GM23338 (cell line): ENCODE measurements around the gene MAP4K4. TPM values are rescaled to one million over a fixed set of nuclear protein-coding genes. Genes with fewer than 3 reads are reported as not detected.

Experiments
- ATAC-seq: fragments of 200-7000 bp; cut with Tn5 transposase; 3 replicates; pipeline ENCODE4 v1.9.1; 2020
- DNase-seq: peaks from one replicate; pipeline ENCODE4 v3.0.0-alpha.2; 2015; ENCODE audit warnings: low spot score
- H2AFZ ChIP-seq: fragments of 200-600 bp; sonication (generic); 2 replicates; pipeline ENCODE4 v1.8.0; 2016; ENCODE audit warnings: antibody characterized with exemption, mild to moderate bottlenecking, moderate library complexity
- H3F3A ChIP-seq: fragments of 200-600 bp; sonication (generic); replicated peaks from 2 replicates; pipeline ENCODE4 v1.8.0; 2017; ENCODE audit warnings: antibody characterized with exemption, mixed run types, low read depth
- H3K27ac ChIP-seq: fragments of 200-600 bp; sonication (generic); 2 replicates; pipeline ENCODE4 v1.6.1; 2016; ENCODE audit warnings: low read depth
- H3K27me3 ChIP-seq: fragments of 200-600 bp; sonication (generic); 2 replicates; pipeline ENCODE4 v1.8.0; 2016; ENCODE audit warnings: mild to moderate bottlenecking, mixed run types, moderate library complexity; ENCODE audit not compliant: insufficient read depth
- H3K36me3 ChIP-seq: fragments of 200-600 bp; sonication (generic); 2 replicates; pipeline ENCODE4 v1.8.0; 2016; ENCODE audit warnings: mild to moderate bottlenecking; ENCODE audit not compliant: insufficient read depth
- H3K4me1 ChIP-seq: fragments of 200-600 bp; sonication (generic); 2 replicates; pipeline ENCODE4 v1.8.0; 2016; ENCODE audit warnings: mild to moderate bottlenecking, moderate library complexity; ENCODE audit not compliant: insufficient read depth
- H3K4me2 ChIP-seq: fragments of 200-600 bp; sonication (generic); 2 replicates; pipeline ENCODE4 v1.7.1; 2017; ENCODE audit warnings: mixed run types
- H3K4me3 ChIP-seq: fragments of 200-600 bp; sonication (generic); 2 replicates; pipeline ENCODE4 v1.6.1; 2016; ENCODE audit warnings: mixed run types
- H3K79me2 ChIP-seq: fragments of 200-600 bp; sonication (generic); replicated peaks from 2 replicates; pipeline ENCODE4 v1.8.0; 2017; ENCODE audit warnings: mild to moderate bottlenecking; ENCODE audit not compliant: insufficient read depth
- H3K9me2 ChIP-seq: fragments of 200-600 bp; sonication (generic); 2 replicates; pipeline ENCODE4 v1.8.0; 2017; ENCODE audit not compliant: insufficient read depth
- H4K20me1 ChIP-seq: fragments of 200-600 bp; sonication (generic); replicated peaks from 2 replicates; pipeline ENCODE4 v1.8.0; 2017; ENCODE audit warnings: mild to moderate bottlenecking; ENCODE audit not compliant: insufficient read depth
- H3K27ac Mint-ChIP-seq: 2 replicates; pipeline ENCODE4 v1.8.0; 2020; ENCODE audit warnings: inconsistent platforms, mild to moderate bottlenecking, moderate library complexity, mixed read lengths
- H3K27me3 Mint-ChIP-seq: 3 replicates; pipeline ENCODE4 v1.8.0; 2022; ENCODE audit warnings: low read depth, mild to moderate bottlenecking, moderate library complexity, mixed read lengths, inconsistent platforms; ENCODE audit not compliant: insufficient read depth, poor library complexity
- H3K36me3 Mint-ChIP-seq: 3 replicates; pipeline ENCODE4 v1.8.0; 2021; ENCODE audit warnings: low read depth, mild to moderate bottlenecking, inconsistent platforms, moderate library complexity, mixed read lengths
- H3K4me1 Mint-ChIP-seq: 3 replicates; pipeline ENCODE4 v1.8.0; 2020; ENCODE audit warnings: mild to moderate bottlenecking, inconsistent platforms, mixed read lengths
- H3K4me3 Mint-ChIP-seq: 3 replicates; pipeline ENCODE4 v1.8.0; 2021; ENCODE audit warnings: moderate library complexity, mild to moderate bottlenecking, inconsistent platforms, mixed read lengths
- H3K9me3 Mint-ChIP-seq: 3 replicates; pipeline ENCODE4 v1.8.0; 2020; ENCODE audit warnings: moderate library complexity, mild to moderate bottlenecking, inconsistent platforms, mixed read lengths
- CREB1 ChIP-seq: fragments of 250-450 bp; sonication (Bioruptor Pico); IDR thresholded peaks from 2 replicates; pipeline ENCODE4 v1.5.0; 2020; ENCODE audit warnings: low read depth, mild to moderate bottlenecking, moderate library complexity
- JUNB ChIP-seq: IDR thresholded peaks from one replicate; pipeline ENCODE4 v1.6.1; 2016; ENCODE audit warnings: antibody characterized with exemption; ENCODE audit not compliant: unreplicated experiment
- STAT1 ChIP-seq: IDR thresholded peaks from one replicate; pipeline ENCODE4 v1.6.1; 2016; ENCODE audit warnings: antibody characterized with exemption; ENCODE audit not compliant: unreplicated experiment
- ZNF114 ChIP-seq: fragments of 250-450 bp; sonication (Bioruptor Pico); IDR thresholded peaks from 2 replicates; pipeline ENCODE4 v1.5.0; 2020; ENCODE audit warnings: mild to moderate bottlenecking, moderate library complexity
- ZNF331 ChIP-seq: fragments of 250-450 bp; sonication (Bioruptor Pico); IDR thresholded peaks from 2 replicates; pipeline ENCODE4 v1.5.0; 2020; ENCODE audit warnings: low read depth, mild to moderate bottlenecking, moderate library complexity
- polyA plus RNA-seq: library from polyadenylated mRNA; unstranded; fragments of >200 nt; fragmentation: Nextera tagmentation; extraction: Ambion mirVana; gene quantifications from 2 replicates; pipeline ENCODE4 v1.2.1, GENCODE V29; 2016
- total RNA-seq: library from RNA; depleted of rRNA; stranded (reverse); fragments of >200 nt; shearing (Covaris generic); gene quantifications from 2 replicates; pipeline ENCODE4 v1.2.3, GENCODE V29; 2014
- TF ChIP-seq, protein P1 (sequence below): IDR thresholded peaks from one replicate; pipeline ENCODE4 v1.6.1; 2018; ENCODE audit warnings: antibody characterized with exemption; ENCODE audit not compliant: unreplicated experiment
- TF ChIP-seq, protein P2 (sequence below): fragments of 250-450 bp; sonication (Bioruptor Pico); IDR thresholded peaks from 2 replicates; pipeline ENCODE4 v1.5.0; 2020; ENCODE audit warnings: mild to moderate bottlenecking, moderate library complexity

Gene MAP4K4
- total and polyA plus RNA-seq, 2 experiments from 2014 or later, result 34.6 to 99.2 TPM

DNA sequence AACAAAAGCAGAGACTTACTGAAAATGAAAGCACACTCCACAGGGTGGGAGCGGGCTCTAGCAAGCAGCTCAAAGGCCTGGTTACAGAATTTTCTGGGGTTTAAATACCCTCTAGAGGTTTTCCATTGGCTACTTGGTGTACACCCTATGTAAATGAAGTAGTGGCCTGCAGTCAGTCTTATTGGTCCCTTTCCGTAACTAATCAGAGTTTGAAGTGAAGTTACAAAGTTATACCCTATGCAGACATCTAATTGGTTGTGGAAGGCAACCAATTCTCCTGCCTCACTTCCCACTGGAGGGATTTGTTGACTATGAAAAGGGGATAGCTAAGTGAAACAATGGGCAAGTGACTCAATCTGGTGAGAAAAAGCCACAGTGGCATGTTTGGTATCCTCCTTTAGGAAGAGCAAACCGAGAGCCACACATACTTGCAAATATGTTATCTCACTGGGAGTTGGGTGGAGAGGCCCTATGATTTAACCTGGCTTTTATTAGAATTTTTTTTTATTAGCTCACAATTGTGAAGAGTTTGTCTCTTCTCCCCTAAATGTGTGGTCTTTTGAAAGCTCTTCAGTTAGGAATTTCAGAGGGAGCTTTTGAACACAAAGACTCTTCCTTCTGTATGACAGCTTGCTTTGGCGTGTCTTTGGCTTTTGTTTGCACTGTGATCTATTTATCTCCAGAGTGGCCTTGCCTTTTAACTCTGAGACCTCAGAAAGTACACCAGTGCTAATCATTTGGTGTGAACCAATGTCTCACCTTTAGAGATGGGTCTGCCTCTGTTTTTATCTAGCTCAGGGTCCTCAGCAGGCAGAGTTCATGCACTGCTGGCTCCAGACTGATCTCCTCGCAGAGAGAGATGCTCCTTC is 69.6 kb downstream of the MAP4K4 start:
- H3K4me3 ChIP-seq, result no peak overlapping the region
- H3K27ac ChIP-seq, result peak overlapping the region; percentile 28
- no peak overlapping the region for H2AFZ ChIP-seq
- no peaks in the 10 kb centered on the region for H3K9me2 ChIP-seq
- peaks cover 4% of the 10 kb centered on the region; the same call in 1 of the 2 replicates for H4K20me1 ChIP-seq
- H3F3A ChIP-seq, result no peaks in the 10 kb centered on the region
- no peaks in the 10 kb centered on the region for H3K9me3 Mint-ChIP-seq
- no peaks in the 10 kb centered on the region for H3K36me3 Mint-ChIP-seq
- peaks cover 84% of the 10 kb centered on the region for H3K4me1 Mint-ChIP-seq
- H3K4me3 Mint-ChIP-seq, result peak overlapping the region; percentile 27; the same call in 1 of the 3 replicates
- H3K36me3 ChIP-seq, result no peaks in the 10 kb centered on the region
- H3K27me3 Mint-ChIP-seq, result no peaks in the 10 kb centered on the region
- peaks cover 98% of the 10 kb centered on the region for H3K79me2 ChIP-seq
- peak overlapping the region; percentile 66; the same call in 1 of the 2 replicates for H3K27ac Mint-ChIP-seq
- DNase-seq, result peak; percentile 64
- H3K4me2 ChIP-seq, result peak overlapping the region; percentile 6; the same call in 1 of the 2 replicates
- TF ChIP-seq ZNF331 (CRISPR knock-in tag) (no peak), ZNF114 (no peak), JUNB (no peak), STAT1 (no peak), CREB1 (CRISPR knock-in tag) (no peak)
- TF ChIP-seq, protein P1, sequence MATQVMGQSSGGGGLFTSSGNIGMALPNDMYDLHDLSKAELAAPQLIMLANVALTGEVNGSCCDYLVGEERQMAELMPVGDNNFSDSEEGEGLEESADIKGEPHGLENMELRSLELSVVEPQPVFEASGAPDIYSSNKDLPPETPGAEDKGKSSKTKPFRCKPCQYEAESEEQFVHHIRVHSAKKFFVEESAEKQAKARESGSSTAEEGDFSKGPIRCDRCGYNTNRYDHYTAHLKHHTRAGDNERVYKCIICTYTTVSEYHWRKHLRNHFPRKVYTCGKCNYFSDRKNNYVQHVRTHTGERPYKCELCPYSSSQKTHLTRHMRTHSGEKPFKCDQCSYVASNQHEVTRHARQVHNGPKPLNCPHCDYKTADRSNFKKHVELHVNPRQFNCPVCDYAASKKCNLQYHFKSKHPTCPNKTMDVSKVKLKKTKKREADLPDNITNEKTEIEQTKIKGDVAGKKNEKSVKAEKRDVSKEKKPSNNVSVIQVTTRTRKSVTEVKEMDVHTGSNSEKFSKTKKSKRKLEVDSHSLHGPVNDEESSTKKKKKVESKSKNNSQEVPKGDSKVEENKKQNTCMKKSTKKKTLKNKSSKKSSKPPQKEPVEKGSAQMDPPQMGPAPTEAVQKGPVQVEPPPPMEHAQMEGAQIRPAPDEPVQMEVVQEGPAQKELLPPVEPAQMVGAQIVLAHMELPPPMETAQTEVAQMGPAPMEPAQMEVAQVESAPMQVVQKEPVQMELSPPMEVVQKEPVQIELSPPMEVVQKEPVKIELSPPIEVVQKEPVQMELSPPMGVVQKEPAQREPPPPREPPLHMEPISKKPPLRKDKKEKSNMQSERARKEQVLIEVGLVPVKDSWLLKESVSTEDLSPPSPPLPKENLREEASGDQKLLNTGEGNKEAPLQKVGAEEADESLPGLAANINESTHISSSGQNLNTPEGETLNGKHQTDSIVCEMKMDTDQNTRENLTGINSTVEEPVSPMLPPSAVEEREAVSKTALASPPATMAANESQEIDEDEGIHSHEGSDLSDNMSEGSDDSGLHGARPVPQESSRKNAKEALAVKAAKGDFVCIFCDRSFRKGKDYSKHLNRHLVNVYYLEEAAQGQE, result no peak
- TF ChIP-seq, protein P2, sequence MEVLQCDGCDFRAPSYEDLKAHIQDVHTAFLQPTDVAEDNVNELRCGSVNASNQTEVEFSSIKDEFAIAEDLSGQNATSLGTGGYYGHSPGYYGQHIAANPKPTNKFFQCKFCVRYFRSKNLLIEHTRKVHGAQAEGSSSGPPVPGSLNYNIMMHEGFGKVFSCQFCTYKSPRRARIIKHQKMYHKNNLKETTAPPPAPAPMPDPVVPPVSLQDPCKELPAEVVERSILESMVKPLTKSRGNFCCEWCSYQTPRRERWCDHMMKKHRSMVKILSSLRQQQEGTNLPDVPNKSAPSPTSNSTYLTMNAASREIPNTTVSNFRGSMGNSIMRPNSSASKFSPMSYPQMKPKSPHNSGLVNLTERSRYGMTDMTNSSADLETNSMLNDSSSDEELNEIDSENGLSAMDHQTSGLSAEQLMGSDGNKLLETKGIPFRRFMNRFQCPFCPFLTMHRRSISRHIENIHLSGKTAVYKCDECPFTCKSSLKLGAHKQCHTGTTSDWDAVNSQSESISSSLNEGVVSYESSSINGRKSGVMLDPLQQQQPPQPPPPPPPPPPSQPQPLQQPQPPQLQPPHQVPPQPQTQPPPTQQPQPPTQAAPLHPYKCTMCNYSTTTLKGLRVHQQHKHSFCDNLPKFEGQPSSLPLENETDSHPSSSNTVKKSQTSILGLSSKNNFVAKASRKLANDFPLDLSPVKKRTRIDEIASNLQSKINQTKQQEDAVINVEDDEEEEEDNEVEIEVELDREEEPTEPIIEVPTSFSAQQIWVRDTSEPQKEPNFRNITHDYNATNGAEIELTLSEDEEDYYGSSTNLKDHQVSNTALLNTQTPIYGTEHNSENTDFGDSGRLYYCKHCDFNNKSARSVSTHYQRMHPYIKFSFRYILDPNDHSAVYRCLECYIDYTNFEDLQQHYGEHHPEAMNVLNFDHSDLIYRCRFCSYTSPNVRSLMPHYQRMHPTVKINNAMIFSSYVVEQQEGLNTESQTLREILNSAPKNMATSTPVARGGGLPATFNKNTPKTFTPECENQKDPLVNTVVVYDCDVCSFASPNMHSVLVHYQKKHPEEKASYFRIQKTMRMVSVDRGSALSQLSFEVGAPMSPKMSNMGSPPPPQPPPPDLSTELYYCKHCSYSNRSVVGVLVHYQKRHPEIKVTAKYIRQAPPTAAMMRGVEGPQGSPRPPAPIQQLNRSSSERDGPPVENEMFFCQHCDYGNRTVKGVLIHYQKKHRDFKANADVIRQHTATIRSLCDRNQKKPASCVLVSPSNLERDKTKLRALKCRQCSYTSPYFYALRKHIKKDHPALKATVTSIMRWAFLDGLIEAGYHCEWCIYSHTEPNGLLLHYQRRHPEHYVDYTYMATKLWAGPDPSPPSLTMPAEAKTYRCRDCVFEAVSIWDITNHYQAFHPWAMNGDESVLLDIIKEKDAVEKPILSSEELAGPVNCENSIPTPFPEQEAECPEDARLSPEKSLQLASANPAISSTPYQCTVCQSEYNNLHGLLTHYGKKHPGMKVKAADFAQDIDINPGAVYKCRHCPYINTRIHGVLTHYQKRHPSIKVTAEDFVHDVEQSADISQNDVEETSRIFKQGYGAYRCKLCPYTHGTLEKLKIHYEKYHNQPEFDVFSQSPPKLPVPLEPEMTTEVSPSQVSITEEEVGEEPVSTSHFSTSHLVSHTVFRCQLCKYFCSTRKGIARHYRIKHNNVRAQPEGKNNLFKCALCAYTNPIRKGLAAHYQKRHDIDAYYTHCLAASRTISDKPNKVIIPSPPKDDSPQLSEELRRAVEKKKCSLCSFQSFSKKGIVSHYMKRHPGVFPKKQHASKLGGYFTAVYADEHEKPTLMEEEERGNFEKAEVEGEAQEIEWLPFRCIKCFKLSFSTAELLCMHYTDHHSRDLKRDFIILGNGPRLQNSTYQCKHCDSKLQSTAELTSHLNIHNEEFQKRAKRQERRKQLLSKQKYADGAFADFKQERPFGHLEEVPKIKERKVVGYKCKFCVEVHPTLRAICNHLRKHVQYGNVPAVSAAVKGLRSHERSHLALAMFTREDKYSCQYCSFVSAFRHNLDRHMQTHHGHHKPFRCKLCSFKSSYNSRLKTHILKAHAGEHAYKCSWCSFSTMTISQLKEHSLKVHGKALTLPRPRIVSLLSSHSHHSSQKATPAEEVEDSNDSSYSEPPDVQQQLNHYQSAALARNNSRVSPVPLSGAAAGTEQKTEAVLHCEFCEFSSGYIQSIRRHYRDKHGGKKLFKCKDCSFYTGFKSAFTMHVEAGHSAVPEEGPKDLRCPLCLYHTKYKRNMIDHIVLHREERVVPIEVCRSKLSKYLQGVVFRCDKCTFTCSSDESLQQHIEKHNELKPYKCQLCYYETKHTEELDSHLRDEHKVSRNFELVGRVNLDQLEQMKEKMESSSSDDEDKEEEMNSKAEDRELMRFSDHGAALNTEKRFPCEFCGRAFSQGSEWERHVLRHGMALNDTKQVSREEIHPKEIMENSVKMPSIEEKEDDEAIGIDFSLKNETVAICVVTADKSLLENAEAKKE, result no peak
- peaks cover 88% of the 10 kb centered on the region for H3K4me1 ChIP-seq
- ATAC-seq, result peak; percentile 31
- no peaks in the 10 kb centered on the region for H3K27me3 ChIP-seq
